Measurements from ENCODE around the gene PBRM1. TPM values are rescaled to one million over a fixed set of nuclear protein-coding genes. Genes with fewer than 3 reads are reported as not detected.

Gene PBRM1
- total RNA-seq, 1 donor from 2014 or later = 65.7 TPM

- Mint-ChIP-seq H3K27me3 (no peaks in the 10 kb centered on the region), H3K4me3 (no peak overlapping the region), H3K4me1 (peaks cover 10% of the 10 kb centered on the region), H3K27ac (no peak overlapping the region), H3K9me3 (no peaks in the 10 kb centered on the region), H3K36me3 (ENCODE audit: low read depth) (peaks cover 49% of the 10 kb centered on the region)
- intact Hi-C loops (cut with micrococcal nuclease) = loop anchor here (5.0 kb wide), 1 partner anchor 62 kb away; no protein-coding TSS in a partner anchor
- DNase-seq = no peak
Measured at GRCh38 chr3:52620580-52620979, 65.1 kb downstream of the PBRM1 start.

GRCh38 chr3:52615166-52615565 is 70.5 kb downstream of the PBRM1 start:
- H3K36me3 Mint-ChIP-seq (ENCODE audit: low read depth) = peaks cover 62% of the 10 kb centered on the region
- H3K9me3 Mint-ChIP-seq = no peaks in the 10 kb centered on the region
- intact Hi-C loops (cut with micrococcal nuclease) = loop anchor here (10.0 kb wide), 1 partner anchor 50 kb away; no protein-coding TSS in a partner anchor

GRCh38 chr3:52614689-52615088 is 71.0 kb downstream of the PBRM1 start:
- H3K27ac Mint-ChIP-seq = no peak overlapping the region
- H3K9me3 Mint-ChIP-seq = no peaks in the 10 kb centered on the region
- no peaks in the 10 kb centered on the region for H3K4me1 Mint-ChIP-seq
- peaks cover 58% of the 10 kb centered on the region for H3K36me3 Mint-ChIP-seq (ENCODE audit: low read depth)
- no peak overlapping the region for H3K4me3 Mint-ChIP-seq
- DNase-seq = no peak
- no peaks in the 10 kb centered on the region for H3K27me3 Mint-ChIP-seq
- intact Hi-C loops (cut with micrococcal nuclease) = loop anchor here (10.0 kb wide), 1 partner anchor 50 kb away; no protein-coding TSS in a partner anchor

More at GRCh38 chr3:52615166-52615565, 70.5 kb downstream of the PBRM1 start:
- Mint-ChIP-seq H3K4me1 (peaks cover 2% of the 10 kb centered on the region), H3K27me3 (no peaks in the 10 kb centered on the region), H3K4me3 (no peak overlapping the region), H3K27ac (no peak overlapping the region)
- no peak for DNase-seq

- Mint-ChIP-seq H3K4me1 (peaks cover 6% of the 10 kb centered on the region), H3K4me3 (no peak overlapping the region), H3K36me3 (ENCODE audit: low read depth) (peaks cover 62% of the 10 kb centered on the region), H3K27me3 (no peaks in the 10 kb centered on the region), H3K27ac (no peak overlapping the region), H3K9me3 (no peaks in the 10 kb centered on the region)
- peak; percentile 43 for DNase-seq
- intact Hi-C loops (cut with micrococcal nuclease) = no loop called here
Measured at GRCh38 chr3:52609316-52609815, 76.3 kb downstream of the PBRM1 start.

- H3K27ac Mint-ChIP-seq = no peak overlapping the region
- H3K36me3 Mint-ChIP-seq (ENCODE audit: low read depth) = peaks cover 67% of the 10 kb centered on the region
- H3K4me3 Mint-ChIP-seq = no peak overlapping the region
- intact Hi-C loops (cut with micrococcal nuclease) = no loop called here
- peaks cover 6% of the 10 kb centered on the region for H3K4me1 Mint-ChIP-seq
- H3K9me3 Mint-ChIP-seq = peaks cover 2% of the 10 kb centered on the region
- H3K27me3 Mint-ChIP-seq = no peaks in the 10 kb centered on the region
- DNase-seq = no peak
Measured at GRCh38 chr3:52608337-52608736, 77.4 kb downstream of the PBRM1 start.

GRCh38 chr3:52606373-52607085 is 79.2 kb downstream of the PBRM1 start:
- no peak overlapping the region for H3K27ac Mint-ChIP-seq
- peaks cover 76% of the 10 kb centered on the region for H3K36me3 Mint-ChIP-seq (ENCODE audit: low read depth)
- intact Hi-C loops (cut with micrococcal nuclease) = no loop called here
- peaks cover 6% of the 10 kb centered on the region for H3K4me1 Mint-ChIP-seq
- no peak overlapping the region for H3K4me3 Mint-ChIP-seq
- H3K9me3 Mint-ChIP-seq = peaks cover 13% of the 10 kb centered on the region
- H3K27me3 Mint-ChIP-seq = no peaks in the 10 kb centered on the region
- peak; percentile 38 for DNase-seq

- no peak overlapping the region for H3K27ac Mint-ChIP-seq
- no peaks in the 10 kb centered on the region for H3K27me3 Mint-ChIP-seq
- peaks cover 21% of the 10 kb centered on the region for H3K9me3 Mint-ChIP-seq
- intact Hi-C loops (cut with micrococcal nuclease) = no loop called here
- no peak overlapping the region for H3K4me3 Mint-ChIP-seq
- DNase-seq = no peak
- peaks cover 82% of the 10 kb centered on the region for H3K36me3 Mint-ChIP-seq (ENCODE audit: low read depth)
- H3K4me1 Mint-ChIP-seq = no peaks in the 10 kb centered on the region
Measured at GRCh38 chr3:52600258-52600657, 85.5 kb downstream of the PBRM1 start.

- no peak for DNase-seq
- intact Hi-C loops (cut with micrococcal nuclease) = no loop called here
- Mint-ChIP-seq H3K4me3 (no peak overlapping the region), H3K27me3 (no peaks in the 10 kb centered on the region), H3K9me3 (peaks cover 8% of the 10 kb centered on the region), H3K27ac (no peak overlapping the region), H3K4me1 (no peaks in the 10 kb centered on the region), H3K36me3 (ENCODE audit: low read depth) (peaks cover 76% of the 10 kb centered on the region)
Measured at GRCh38 chr3:52596658-52597265, 89.0 kb downstream of the PBRM1 start.

- no peaks in the 10 kb centered on the region for H3K4me1 Mint-ChIP-seq
- no peaks in the 10 kb centered on the region for H3K27me3 Mint-ChIP-seq
- H3K9me3 Mint-ChIP-seq = peaks cover 4% of the 10 kb centered on the region
- intact Hi-C loops (cut with micrococcal nuclease) = no loop called here
- no peak overlapping the region for H3K4me3 Mint-ChIP-seq
- H3K36me3 Mint-ChIP-seq (ENCODE audit: low read depth) = peaks cover 52% of the 10 kb centered on the region
- no peak overlapping the region for H3K27ac Mint-ChIP-seq
- DNase-seq = no peak
Measured at GRCh38 chr3:52593103-52593502, 92.6 kb downstream of the PBRM1 start.

GRCh38 chr3:52574056-52574965 is 111.4 kb downstream of the PBRM1 start:
- intact Hi-C loops (cut with micrococcal nuclease) = no loop called here
- H3K9me3 Mint-ChIP-seq = no peaks in the 10 kb centered on the region
- no peak overlapping the region for H3K4me3 Mint-ChIP-seq
- H3K4me1 Mint-ChIP-seq = peaks cover 2% of the 10 kb centered on the region
- no peak overlapping the region for H3K27ac Mint-ChIP-seq
- H3K27me3 Mint-ChIP-seq = no peaks in the 10 kb centered on the region
- H3K36me3 Mint-ChIP-seq (ENCODE audit: low read depth) = peaks cover 49% of the 10 kb centered on the region
- DNase-seq = peak; percentile 49

- H3K36me3 Mint-ChIP-seq (ENCODE audit: low read depth) = peaks cover 37% of the 10 kb centered on the region
- H3K4me1 Mint-ChIP-seq = no peaks in the 10 kb centered on the region
- no peak overlapping the region for H3K27ac Mint-ChIP-seq
- H3K4me3 Mint-ChIP-seq = no peak overlapping the region
- H3K9me3 Mint-ChIP-seq = no peaks in the 10 kb centered on the region
- DNase-seq = no peak
- intact Hi-C loops (cut with micrococcal nuclease) = no loop called here
- H3K27me3 Mint-ChIP-seq = no peaks in the 10 kb centered on the region
Measured at GRCh38 chr3:52572221-52572620, 113.5 kb downstream of the PBRM1 start.

GRCh38 chr3:52570076-52570475 is 115.6 kb downstream of the PBRM1 start:
- intact Hi-C loops (cut with micrococcal nuclease) = no loop called here
- no peak overlapping the region for H3K4me3 Mint-ChIP-seq
- H3K9me3 Mint-ChIP-seq = no peaks in the 10 kb centered on the region
- H3K27ac Mint-ChIP-seq = no peak overlapping the region
- no peaks in the 10 kb centered on the region for H3K4me1 Mint-ChIP-seq
- H3K36me3 Mint-ChIP-seq (ENCODE audit: low read depth) = peaks cover 30% of the 10 kb centered on the region
- DNase-seq = peak; percentile 28
- no peaks in the 10 kb centered on the region for H3K27me3 Mint-ChIP-seq

- intact Hi-C loops (cut with micrococcal nuclease) = loop anchor here (10.0 kb wide), 1 partner anchor 47 kb away; no protein-coding TSS in a partner anchor
- H3K4me1 Mint-ChIP-seq = no peaks in the 10 kb centered on the region
- H3K36me3 Mint-ChIP-seq (ENCODE audit: low read depth) = peaks cover 27% of the 10 kb centered on the region
- no peak overlapping the region for H3K27ac Mint-ChIP-seq
- no peaks in the 10 kb centered on the region for H3K27me3 Mint-ChIP-seq
- no peaks in the 10 kb centered on the region for H3K9me3 Mint-ChIP-seq
- no peak overlapping the region for H3K4me3 Mint-ChIP-seq
- DNase-seq = no peak
Measured at GRCh38 chr3:52568069-52568468, 117.6 kb downstream of the PBRM1 start.
